CD14-positive monocyte (primary cell): Measurements from ENCODE around the gene STAMBPL1. TPM values are rescaled to one million over a fixed set of nuclear protein-coding genes. Genes with fewer than 3 reads are reported as not detected.

Source experiments
- DNase-seq, 3 donors: peaks; one replicate each; pipeline ENCODE4 v3.0.0-alpha.2; 2011 to 2022
- H2AFZ ChIP-seq: 2 replicates; pipeline ENCODE4 v1.6.0; 2012; ENCODE audit warnings: mild to moderate bottlenecking, low read depth, low read length, inconsistent platforms; ENCODE audit not compliant: insufficient read depth, poor library complexity, severe bottlenecking
- H3K27ac ChIP-seq, 2 donors: 1 replicate in 1 of 2; 2 replicates in 1 of 2; pipeline ENCODE4 v1.5.1; 2012 to 2013; ENCODE audit warnings: low read length in 2 of 2, control low read depth in 1 of 2, inconsistent platforms in 1 of 2, low read depth in 1 of 2, mild to moderate bottlenecking in 1 of 2
- H3K27me3 ChIP-seq, 2 donors: one replicate each; pipeline versions ENCODE4 v1.6.0 to v1.6.1; 2011 to 2013; ENCODE audit warnings: low read length in 2 of 2; ENCODE audit not compliant: control insufficient read depth in 2 of 2, insufficient read depth in 2 of 2
- H3K36me3 ChIP-seq, 2 donors: replicated peaks in 1 of 2; 1 replicate in 1 of 2; 2 replicates in 1 of 2; pipeline versions ENCODE4 v1.5.1 to v1.6.1; 2012 to 2013; ENCODE audit warnings: low read length in 2 of 2, control low read depth in 1 of 2, inconsistent platforms in 1 of 2, mild to moderate bottlenecking in 1 of 2; ENCODE audit not compliant: insufficient read depth in 2 of 2, control insufficient read depth in 1 of 2
- H3K4me1 ChIP-seq, 2 donors: 1 replicate in 1 of 2; 2 replicates in 1 of 2; pipeline versions ENCODE4 v1.5.1 to v1.6.1; 2012 to 2013; ENCODE audit warnings: low read length in 2 of 2, control low read depth in 1 of 2, inconsistent platforms in 1 of 2, mild to moderate bottlenecking in 1 of 2, moderate library complexity in 1 of 2; ENCODE audit not compliant: insufficient read depth in 2 of 2, control insufficient read depth in 1 of 2
- H3K4me2 ChIP-seq: replicated peaks from 2 replicates; pipeline ENCODE3; 2012; ENCODE audit warnings: low read length, moderate library complexity, mild to moderate bottlenecking; ENCODE audit not compliant: poor library complexity, severe bottlenecking; ENCODE audit errors: extremely low read depth
- H3K4me3 ChIP-seq, 3 experiments: fragments of 200-600 bp in 1 of 3; sonication (generic) in 1 of 3; replicated peaks in 1 of 3; 1 replicate in 2 of 3; 2 replicates in 1 of 3; pipeline ENCODE4 v1.5.1; 2011 to 2013; ENCODE audit warnings: low read length in 3 of 3, mild to moderate bottlenecking in 3 of 3, control low read depth in 2 of 3, low read depth in 2 of 3, inconsistent platforms in 1 of 3, moderate library complexity in 1 of 3
- H3K79me2 ChIP-seq: 2 replicates; pipeline ENCODE4 v1.6.0; 2012; ENCODE audit warnings: mild to moderate bottlenecking, control low read depth, inconsistent platforms, low read length, moderate library complexity; ENCODE audit not compliant: insufficient read depth
- H3K9ac ChIP-seq: 2 replicates; pipeline ENCODE4 v1.6.0; 2017; ENCODE audit warnings: low read length, mild to moderate bottlenecking; ENCODE audit not compliant: insufficient read depth, poor library complexity, severe bottlenecking
- H3K9me3 ChIP-seq, 2 donors: replicated peaks in 1 of 2; 1 replicate in 1 of 2; 2 replicates in 1 of 2; pipeline versions ENCODE4 v1.5.1 to v1.6.1; 2012 to 2013; ENCODE audit warnings: low read length in 2 of 2, control low read depth in 1 of 2; ENCODE audit not compliant: control insufficient read depth in 1 of 2, insufficient read depth in 1 of 2
- H4K20me1 ChIP-seq: 2 replicates; pipeline ENCODE4 v1.6.0; 2012; ENCODE audit warnings: mild to moderate bottlenecking, low read length, control low read depth, moderate library complexity; ENCODE audit not compliant: insufficient read depth
- H3K27ac Mint-ChIP-seq, 7 donors: one replicate each; pipeline ENCODE4 v1.8.0; 2020; ENCODE audit warnings: mild to moderate bottlenecking in 7 of 7, mixed read lengths in 7 of 7, moderate library complexity in 6 of 7, inconsistent platforms in 2 of 7
- H3K27me3 Mint-ChIP-seq, 3 donors: one replicate each; pipeline ENCODE4 v1.8.0; 2021 to 2022; ENCODE audit warnings: low read depth in 3 of 3, mild to moderate bottlenecking in 3 of 3, mixed read lengths in 3 of 3, moderate library complexity in 3 of 3, inconsistent platforms in 1 of 3
- H3K36me3 Mint-ChIP-seq, 2 donors: one replicate each; pipeline ENCODE4 v1.8.0; 2020; ENCODE audit warnings: mixed read lengths in 2 of 2, inconsistent platforms in 1 of 2, mild to moderate bottlenecking in 1 of 2
- H3K4me1 Mint-ChIP-seq: one replicate; pipeline ENCODE4 v1.8.0; 2020; ENCODE audit warnings: mild to moderate bottlenecking, mixed read lengths
- H3K4me3 Mint-ChIP-seq, 2 donors: one replicate each; pipeline ENCODE4 v1.8.0; 2020; ENCODE audit warnings: mild to moderate bottlenecking in 2 of 2, mixed read lengths in 2 of 2, moderate library complexity in 1 of 2
- H3K9me3 Mint-ChIP-seq, 7 donors: one replicate each; pipeline ENCODE4 v1.8.0; 2020 to 2022; ENCODE audit warnings: mixed read lengths in 7 of 7, mild to moderate bottlenecking in 6 of 7, moderate library complexity in 6 of 7, inconsistent platforms in 2 of 7
- WGBS: methylation state at CpG from one replicate; pipeline ENCODE4 v1.1.5; 2013; ENCODE audit warnings: missing lambda C conversion rate; ENCODE audit not compliant: insufficient coverage; 5-methylcytosine and 5-hydroxymethylcytosine counted together
- intact Hi-C, 2 donors: fragments of 100-400 bp; cut with micrococcal nuclease; formaldehyde crosslinking; loops; one replicate each; pipeline versions ENCODE4 v1.15.0 to v1.15.1; 2023
- polyA plus RNA-seq, 3 donors: library from polyadenylated mRNA; depleted of rRNA in 1 of 3; unstranded in 2 of 3; stranded (reverse) in 1 of 3; fragments of 300-500 nt in 2 of 3; fragments of >200 nt in 1 of 3; fragmentation: Illumina TruSeq in 2 of 3; gene quantifications; 1 replicate in 2 of 3; 2 replicates in 1 of 3; pipeline ENCODE4 v1.2.3, GENCODE V29; 2012 to 2021
- TF ChIP-seq, protein P1 (sequence below): fragments of 200-600 bp; IDR thresholded peaks from one replicate; pipeline ENCODE4 v1.8.0; 2022; ENCODE audit warnings: antibody characterized with exemption, mild to moderate bottlenecking

STAMBPL1 gene
- polyA plus RNA-seq, 3 donors: 0.07 to 1.5 (median 0.10) TPM

DNA sequence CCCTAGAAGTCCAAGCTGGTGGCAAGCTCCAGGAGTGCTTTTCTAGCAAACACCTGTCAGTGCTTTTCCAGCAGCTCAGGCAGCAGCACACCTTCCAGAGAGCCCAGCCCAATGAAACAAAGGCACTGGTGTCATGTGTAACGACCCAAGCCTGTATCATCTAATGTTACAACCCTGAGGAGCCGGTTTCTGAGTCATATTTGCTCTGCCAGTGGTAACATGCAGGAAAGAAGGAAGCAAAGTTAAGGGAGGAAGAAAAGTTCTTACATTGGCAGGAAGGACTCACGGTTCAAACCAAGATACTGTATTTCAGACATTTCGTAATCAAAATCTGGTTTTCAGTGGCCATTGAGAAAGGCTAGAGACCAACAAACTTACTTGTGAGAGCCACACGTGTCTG lies 28.3 kb upstream of the STAMBPL1 start, which contains the start of gene ANKRD22:
ANKRD22 (minus strand) TSS at position 139 of the 400 bp plus-strand sequence. CDS start 237 bp downstream, outside the sequence.
- Histone ChIP-seq H3K36me3 (no peaks in the 10 kb centered on the region), H2AFZ (no peak within 1 kb of the TSS), H3K79me2 (peaks cover 34% of the 10 kb centered on the region), H4K20me1 (no peaks in the 10 kb centered on the region), H3K4me2 (peak within 1 kb of the TSS; percentile 74), H3K27me3 (no peaks in the 10 kb centered on the region), H3K4me3 (peak within 1 kb of the TSS; percentile 13 to 67 (median 45)), H3K4me1 (peaks cover 77 to 79% of the 10 kb centered on the region in 2 donors), H3K9ac (no peak within 1 kb of the TSS), H3K27ac (peak within 1 kb of the TSS; percentile 72 to 79), H3K9me3 (no peaks in the 10 kb centered on the region)
- H3K9me3 Mint-ChIP-seq: no peaks in the 10 kb centered on the region
- DNase-seq: peak; percentile 76 to 94 (median 92)
- intact Hi-C loops: loop anchor here in 1 of 2 donors (5.0 to 10.0 kb wide), 2 partner anchors 141 to 363 kb away; partner anchors contain the start of gene FAS
- WGBS: 0% methylated on average over 2 of the region's 5 CpGs
- H3K36me3 Mint-ChIP-seq: peaks cover 0 to 4% of the 10 kb centered on the region in 2 donors
- TF ChIP-seq, protein P1, sequence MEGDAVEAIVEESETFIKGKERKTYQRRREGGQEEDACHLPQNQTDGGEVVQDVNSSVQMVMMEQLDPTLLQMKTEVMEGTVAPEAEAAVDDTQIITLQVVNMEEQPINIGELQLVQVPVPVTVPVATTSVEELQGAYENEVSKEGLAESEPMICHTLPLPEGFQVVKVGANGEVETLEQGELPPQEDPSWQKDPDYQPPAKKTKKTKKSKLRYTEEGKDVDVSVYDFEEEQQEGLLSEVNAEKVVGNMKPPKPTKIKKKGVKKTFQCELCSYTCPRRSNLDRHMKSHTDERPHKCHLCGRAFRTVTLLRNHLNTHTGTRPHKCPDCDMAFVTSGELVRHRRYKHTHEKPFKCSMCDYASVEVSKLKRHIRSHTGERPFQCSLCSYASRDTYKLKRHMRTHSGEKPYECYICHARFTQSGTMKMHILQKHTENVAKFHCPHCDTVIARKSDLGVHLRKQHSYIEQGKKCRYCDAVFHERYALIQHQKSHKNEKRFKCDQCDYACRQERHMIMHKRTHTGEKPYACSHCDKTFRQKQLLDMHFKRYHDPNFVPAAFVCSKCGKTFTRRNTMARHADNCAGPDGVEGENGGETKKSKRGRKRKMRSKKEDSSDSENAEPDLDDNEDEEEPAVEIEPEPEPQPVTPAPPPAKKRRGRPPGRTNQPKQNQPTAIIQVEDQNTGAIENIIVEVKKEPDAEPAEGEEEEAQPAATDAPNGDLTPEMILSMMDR: no peak
- peak within 1 kb of the TSS; percentile 88 to 96 (median 95) for H3K27ac Mint-ChIP-seq
- peak within 1 kb of the TSS; percentile 73 to 78 for H3K4me3 Mint-ChIP-seq
- peaks cover 91% of the 10 kb centered on the region for H3K4me1 Mint-ChIP-seq
- H3K27me3 Mint-ChIP-seq: peaks cover 0 to 4% (median 1%) of the 10 kb centered on the region in 3 donors

DNA sequence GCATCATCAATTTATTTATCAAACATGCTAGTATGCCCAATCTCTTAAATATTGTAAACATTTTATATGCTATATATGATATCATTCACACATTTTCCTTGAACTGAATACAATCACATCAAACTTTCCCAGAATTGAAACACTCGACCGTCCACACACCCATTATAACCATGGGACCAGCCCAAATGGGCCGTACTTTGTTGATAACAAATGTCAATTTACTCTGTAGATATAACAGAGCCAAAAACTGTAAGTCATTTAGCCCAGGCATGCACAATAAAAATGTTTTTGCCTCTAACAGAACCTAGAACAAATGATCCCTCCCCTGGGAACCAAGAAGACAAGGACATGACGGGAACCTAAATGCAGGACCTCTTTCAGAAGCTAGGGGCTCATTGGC lies 27.7 kb upstream of the STAMBPL1 start:
- peak overlapping the region; percentile 74 for H3K4me2 ChIP-seq
- Mint-ChIP-seq H3K4me1 (peaks cover 87% of the 10 kb centered on the region), H3K4me3 (peak overlapping the region; percentile 25 to 57), H3K36me3 (no peaks in the 10 kb centered on the region), H3K9me3 (no peaks in the 10 kb centered on the region), H3K27ac (peak overlapping the region; percentile 82 to 96 (median 94)), H3K27me3 (peaks cover 0 to 4% (median 1%) of the 10 kb centered on the region in 3 donors)
- peaks cover 78 to 79% of the 10 kb centered on the region in 2 donors for H3K4me1 ChIP-seq
- 86% methylated on average over 1 of the region's 4 CpGs for WGBS
- H3K27me3 ChIP-seq: no peaks in the 10 kb centered on the region
- no peak overlapping the region for H2AFZ ChIP-seq
- intact Hi-C loops: loop anchor here in 1 of 2 donors (5.0 to 10.0 kb wide), 2 partner anchors 140 to 362 kb away; partner anchors contain the start of gene FAS
- H3K79me2 ChIP-seq: peaks cover 27% of the 10 kb centered on the region
- peak overlapping the region in 1 of 3 experiments; percentile 67 for H3K4me3 ChIP-seq
- H4K20me1 ChIP-seq: no peaks in the 10 kb centered on the region
- H3K9ac ChIP-seq: no peak overlapping the region
- H3K27ac ChIP-seq: peak overlapping the region; percentile 58 to 79
- H3K36me3 ChIP-seq: no peaks in the 10 kb centered on the region
- TF ChIP-seq, protein P1: no peak
- DNase-seq: no peak
- H3K9me3 ChIP-seq: no peaks in the 10 kb centered on the region
